ENCODE data around the gene ME3. TPM values are rescaled to one million over a fixed set of nuclear protein-coding genes. Genes with fewer than 3 reads are reported as not detected.

The ME3 gene
- 10 to 100 TPM in 1 of 4 donors, 1 to 10 TPM in 3; 1.9 to 11.0 (median 6.0) TPM for total RNA-seq

DNA sequence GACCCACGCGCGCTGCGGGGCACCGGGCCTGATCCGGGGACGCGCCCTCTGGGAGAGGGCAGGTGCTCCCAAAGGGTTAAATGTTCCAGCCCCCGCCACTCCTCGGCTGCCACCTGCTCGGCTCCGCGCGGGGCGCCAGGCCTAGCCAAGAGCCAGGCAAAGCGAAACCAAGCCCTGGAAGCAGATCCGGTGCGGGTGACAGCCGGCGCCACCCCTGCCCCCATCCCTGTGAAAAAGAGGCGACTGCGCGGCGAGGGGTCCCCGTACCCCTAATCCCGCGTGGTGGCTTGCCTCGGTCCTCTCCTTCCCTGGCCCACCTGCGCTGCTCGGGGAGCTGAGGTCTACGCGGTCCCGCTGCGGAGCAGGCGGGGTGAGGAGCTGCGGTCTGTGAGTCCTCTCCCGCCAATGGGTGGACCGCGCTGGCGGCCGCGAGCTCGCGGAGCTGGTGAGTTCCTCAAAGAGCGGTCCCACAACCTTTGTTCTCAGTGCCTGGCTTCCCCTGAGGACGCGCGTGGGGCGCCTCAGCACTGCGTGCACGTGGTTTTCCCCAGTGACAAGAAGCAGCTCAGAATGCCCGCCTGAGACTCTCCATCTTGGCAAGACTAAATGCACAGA, at the start of gene ME3:
Gene ME3 (minus strand): TSS at position 610 of the 615 bp plus-strand sequence.
- peak; percentile 42 to 93 for DNase-seq (ENCODE audit: low spot score in 2 of 2)
- WGBS, 2 donors, result 4 to 7% methylated on average over 35 to 51 of the region's 52 CpGs
- TF ChIP-seq POLR2A (IDR thresholded peaks at IDR 0.05), result no peak
- TF ChIP-seq, protein P1, sequence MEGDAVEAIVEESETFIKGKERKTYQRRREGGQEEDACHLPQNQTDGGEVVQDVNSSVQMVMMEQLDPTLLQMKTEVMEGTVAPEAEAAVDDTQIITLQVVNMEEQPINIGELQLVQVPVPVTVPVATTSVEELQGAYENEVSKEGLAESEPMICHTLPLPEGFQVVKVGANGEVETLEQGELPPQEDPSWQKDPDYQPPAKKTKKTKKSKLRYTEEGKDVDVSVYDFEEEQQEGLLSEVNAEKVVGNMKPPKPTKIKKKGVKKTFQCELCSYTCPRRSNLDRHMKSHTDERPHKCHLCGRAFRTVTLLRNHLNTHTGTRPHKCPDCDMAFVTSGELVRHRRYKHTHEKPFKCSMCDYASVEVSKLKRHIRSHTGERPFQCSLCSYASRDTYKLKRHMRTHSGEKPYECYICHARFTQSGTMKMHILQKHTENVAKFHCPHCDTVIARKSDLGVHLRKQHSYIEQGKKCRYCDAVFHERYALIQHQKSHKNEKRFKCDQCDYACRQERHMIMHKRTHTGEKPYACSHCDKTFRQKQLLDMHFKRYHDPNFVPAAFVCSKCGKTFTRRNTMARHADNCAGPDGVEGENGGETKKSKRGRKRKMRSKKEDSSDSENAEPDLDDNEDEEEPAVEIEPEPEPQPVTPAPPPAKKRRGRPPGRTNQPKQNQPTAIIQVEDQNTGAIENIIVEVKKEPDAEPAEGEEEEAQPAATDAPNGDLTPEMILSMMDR (IDR thresholded peaks at IDR 0.05), result no peak
- peak within 1 kb of the TSS; percentile 65 for H3K4me3 ChIP-seq (ENCODE audit: low read depth, poor library complexity, severe bottlenecking)
- intact Hi-C loops (cut with DNase I; ENCODE audit: low total_unique reads), result no loop called here

DNA sequence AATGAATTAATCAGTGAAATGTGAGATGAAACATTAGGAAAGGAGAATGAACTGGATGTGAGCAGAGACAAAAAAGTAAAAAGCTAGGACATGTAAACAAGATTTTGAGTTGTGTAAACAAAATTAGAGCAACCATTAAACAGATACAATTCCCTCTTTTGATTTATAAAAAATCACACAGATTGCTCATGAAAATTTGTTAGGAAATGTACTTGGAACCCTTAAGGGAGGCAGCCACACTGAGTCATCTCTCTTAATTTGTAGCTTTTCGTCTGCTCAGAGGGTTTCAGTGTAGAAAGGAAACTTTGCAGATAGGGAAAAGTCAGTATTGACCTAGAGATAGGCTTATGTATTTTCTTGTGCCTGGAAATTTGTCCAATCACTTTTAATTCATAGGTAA, 49.6 kb upstream of the ME3 start:
- intact Hi-C loops (cut with DNase I; ENCODE audit: low total_unique reads), result no loop called here
- 44 to 49% methylated on average over 1 of the region's 1 CpG for WGBS, 2 donors
- DNase-seq (ENCODE audit: low spot score in 2 of 2), result no peak
- no peak for TF ChIP-seq POLR2A (IDR thresholded peaks at IDR 0.05)
- TF ChIP-seq, protein P1 (IDR thresholded peaks at IDR 0.05), result no peak
- H3K4me3 ChIP-seq (ENCODE audit: low read depth, poor library complexity, severe bottlenecking), result no peak overlapping the region

DNA sequence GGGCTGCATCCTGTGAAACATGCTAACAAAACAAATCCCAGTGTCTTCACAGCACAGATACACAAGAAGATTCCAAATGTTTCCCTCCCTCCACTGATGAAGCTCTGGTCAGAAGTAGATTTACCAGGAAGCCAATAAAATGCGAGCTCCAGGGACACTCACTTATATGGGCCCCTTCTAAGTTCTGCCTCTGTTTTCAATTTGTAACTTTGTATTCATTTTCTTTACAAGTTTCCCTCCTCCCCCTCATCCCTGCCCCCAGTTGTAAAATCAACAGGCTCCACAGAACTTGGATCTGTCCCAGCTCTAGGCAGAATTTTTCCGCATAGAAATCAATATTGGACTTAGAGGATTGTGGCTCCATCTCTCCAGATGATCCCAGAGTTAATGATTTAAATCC, 48.1 kb upstream of the ME3 start:
- no peak for DNase-seq (ENCODE audit: low spot score in 2 of 2)
- intact Hi-C loops (cut with DNase I; ENCODE audit: low total_unique reads), result no loop called here
- no peak overlapping the region for H3K4me3 ChIP-seq (ENCODE audit: low read depth, poor library complexity, severe bottlenecking)
- 72 to 91% methylated on average over 2 of the region's 2 CpGs for whole genome bisulfite sequencing, 2 donors
- TF ChIP-seq POLR2A (IDR thresholded peaks at IDR 0.05), result no peak
- TF ChIP-seq, protein P1 (IDR thresholded peaks at IDR 0.05), result no peak

DNA sequence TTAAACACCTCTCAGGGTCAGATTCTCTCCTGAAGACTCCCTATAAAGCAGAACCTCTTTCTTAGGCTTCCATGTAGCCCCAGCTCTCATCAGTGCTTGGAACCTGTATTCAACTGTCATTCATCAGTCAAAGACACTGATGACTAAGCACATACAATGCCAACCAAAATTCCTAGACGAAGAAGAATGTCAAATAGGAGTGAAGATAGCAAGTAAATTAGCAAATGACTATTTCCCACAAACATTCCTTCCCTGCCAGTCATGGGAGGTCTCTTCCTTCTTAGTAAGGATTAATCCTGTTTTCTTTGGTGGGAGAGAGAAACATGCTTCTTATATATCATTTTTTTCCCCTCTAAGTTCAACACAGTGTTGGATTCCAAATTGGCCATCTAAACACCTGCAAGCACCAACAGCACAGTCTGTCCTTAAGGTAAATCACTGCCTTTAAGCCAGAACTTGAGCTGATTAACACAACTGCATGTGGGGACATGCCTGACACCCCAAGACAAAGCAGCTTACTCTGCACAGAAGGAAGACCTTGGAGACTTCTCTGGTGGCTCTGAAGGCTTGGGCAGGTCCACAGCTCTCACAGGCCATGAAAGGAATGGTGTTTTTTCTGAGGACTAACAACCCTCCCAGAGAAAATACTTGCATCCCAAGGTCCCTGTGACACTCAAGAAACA, 47.5 kb upstream of the ME3 start:
- TF ChIP-seq, protein P1 (IDR thresholded peaks at IDR 0.05), result no peak
- TF ChIP-seq POLR2A (IDR thresholded peaks at IDR 0.05), result no peak
- H3K4me3 ChIP-seq (ENCODE audit: low read depth, poor library complexity, severe bottlenecking), result no peak overlapping the region
- WGBS, 2 donors, result 26% methylated on average over 1 of the region's 1 CpG
- no peak for DNase-seq (ENCODE audit: low spot score in 2 of 2)
- intact Hi-C loops (cut with DNase I; ENCODE audit: low total_unique reads), result no loop called here

DNA sequence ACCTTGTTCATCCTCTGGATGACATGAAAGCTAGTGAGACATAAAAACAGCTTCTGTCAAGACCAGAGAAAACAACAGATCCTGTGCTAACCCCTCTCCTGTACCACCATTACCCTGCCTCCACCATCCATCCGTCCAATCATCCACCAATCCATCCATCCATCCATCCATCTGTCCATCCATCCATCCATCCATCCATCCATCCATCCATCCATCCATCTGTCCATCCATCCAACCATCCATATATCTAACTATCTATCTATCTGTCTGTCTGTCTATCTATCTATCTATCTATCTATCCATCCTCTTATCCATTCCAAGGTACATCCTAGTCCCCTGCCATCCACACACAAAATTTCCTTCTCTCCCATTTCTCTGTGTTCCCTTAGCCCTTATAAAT, 46.6 kb upstream of the ME3 start:
- DNase-seq (ENCODE audit: low spot score in 2 of 2), result no peak
- H3K4me3 ChIP-seq (ENCODE audit: low read depth, poor library complexity, severe bottlenecking), result no peak overlapping the region
- 91 to 96% methylated on average over 1 of the region's 1 CpG for WGBS, 2 donors
- intact Hi-C loops (cut with DNase I; ENCODE audit: low total_unique reads), result no loop called here
- TF ChIP-seq POLR2A (IDR thresholded peaks at IDR 0.05), result no peak
- TF ChIP-seq, protein P1 (IDR thresholded peaks at IDR 0.05), result no peak

Measured in lower leg skin (tissue), 4 donors.